K562 treated with DMSO at 1 percent for 4 hours (cell line): Measurements from ENCODE around the gene ZNF514. TPM values are rescaled to one million over a fixed set of nuclear protein-coding genes. Genes with fewer than 3 reads are reported as not detected.

Experiments used
- total RNA-seq: library from RNA; unstranded; fragments of 300-600 nt; gene quantifications from 2 replicates; pipeline ENCODE4 v1.2.3, GENCODE V29; 2022; ENCODE audit not compliant: insufficient read depth

Gene ZNF514
- total RNA-seq = 2.1 and 6.2 TPM in 2 replicates

GRCh38 chr2:95159690-95160449 is at the start of gene ZNF514:
ZNF514 (minus strand) TSS chr2:95159848; CDS start chr2:95153253, 6,595 bp downstream.

GRCh38 chr2:95207111-95207961 is 47.7 kb upstream of the ZNF514 start, which contains the start of gene ZNF892:
ZNF892 (plus strand) TSS chr2:95207521; CDS start chr2:95207816, 295 bp downstream.

GRCh38 chr2:95165371-95166064 is 5.9 kb upstream of the ZNF514 start, which contains the start of gene ZNF2:
ZNF2 (plus strand) TSS chr2:95165809; CDS start chr2:95176227, 10,418 bp downstream.

GRCh38 chr2:95121407-95122196 is 38.0 kb downstream of the ZNF514 start, which contains the start of gene MRPS5:
MRPS5 (minus strand) TSS chr2:95121808; CDS start chr2:95121791, 17 bp downstream.

Other genes starting within 250 kb of the ZNF514 start
- gene MAL, start 134.1 kb downstream of the ZNF514 start, total RNA-seq = not detected in 2 replicates
- 69.2 and 72.2 TPM in 2 replicates for gene MRPS5, start 38.0 kb downstream of the ZNF514 start, total RNA-seq
- 1.4 and 2.5 TPM in 2 replicates for gene ZNF2, start 6.0 kb upstream of the ZNF514 start, total RNA-seq
- not detected in 2 replicates for gene ZNF892, start 47.7 kb upstream of the ZNF514 start, total RNA-seq
- not detected in 2 replicates for gene PROM2, start 114.6 kb upstream of the ZNF514 start, total RNA-seq
- not detected in 2 replicates for gene KCNIP3, start 137.5 kb upstream of the ZNF514 start, total RNA-seq
- 27.0 and 27.1 TPM in 2 replicates for gene FAHD2A, start 242.9 kb upstream of the ZNF514 start, total RNA-seq